ENCODE results near the gene DZANK1.

DZANK1 gene

DNA sequence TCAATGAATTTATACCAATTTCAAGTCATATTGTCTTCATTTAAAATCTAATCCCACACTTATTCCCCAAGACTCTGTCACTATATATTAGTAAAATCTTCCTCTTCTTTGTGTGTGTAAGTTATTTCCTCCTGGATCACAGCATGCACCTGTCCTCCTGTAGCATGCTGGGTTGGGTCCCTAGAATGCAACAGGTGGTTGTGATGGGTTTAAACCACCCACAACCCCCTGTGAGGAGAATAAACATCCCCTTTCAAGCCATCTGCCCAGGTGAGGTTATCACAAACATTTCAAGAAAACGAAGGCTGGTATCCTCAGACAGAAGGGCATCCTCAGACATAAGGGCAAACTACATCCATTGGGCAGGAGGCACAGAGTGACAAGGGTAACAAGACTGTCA is 26.4 kb downstream of the DZANK1 start:
- Histone ChIP-seq H3K4me1 (ENCODE audit: control insufficient read depth in 1 of 2, insufficient read depth in 1 of 2, low read depth in 1 of 2, low read length in 1 of 2) (no peaks in the 10 kb centered on the region), H3K4me3 (ENCODE audit: low read depth in 1 of 2, low read length in 1 of 2) (no peak overlapping the region), H3K27me3 (no peaks in the 10 kb centered on the region), H3K27ac (no peak overlapping the region), H3K36me3 (no peaks in the 10 kb centered on the region), H3K9me3 (no peaks in the 10 kb centered on the region)
- TF ChIP-seq, protein P1, sequence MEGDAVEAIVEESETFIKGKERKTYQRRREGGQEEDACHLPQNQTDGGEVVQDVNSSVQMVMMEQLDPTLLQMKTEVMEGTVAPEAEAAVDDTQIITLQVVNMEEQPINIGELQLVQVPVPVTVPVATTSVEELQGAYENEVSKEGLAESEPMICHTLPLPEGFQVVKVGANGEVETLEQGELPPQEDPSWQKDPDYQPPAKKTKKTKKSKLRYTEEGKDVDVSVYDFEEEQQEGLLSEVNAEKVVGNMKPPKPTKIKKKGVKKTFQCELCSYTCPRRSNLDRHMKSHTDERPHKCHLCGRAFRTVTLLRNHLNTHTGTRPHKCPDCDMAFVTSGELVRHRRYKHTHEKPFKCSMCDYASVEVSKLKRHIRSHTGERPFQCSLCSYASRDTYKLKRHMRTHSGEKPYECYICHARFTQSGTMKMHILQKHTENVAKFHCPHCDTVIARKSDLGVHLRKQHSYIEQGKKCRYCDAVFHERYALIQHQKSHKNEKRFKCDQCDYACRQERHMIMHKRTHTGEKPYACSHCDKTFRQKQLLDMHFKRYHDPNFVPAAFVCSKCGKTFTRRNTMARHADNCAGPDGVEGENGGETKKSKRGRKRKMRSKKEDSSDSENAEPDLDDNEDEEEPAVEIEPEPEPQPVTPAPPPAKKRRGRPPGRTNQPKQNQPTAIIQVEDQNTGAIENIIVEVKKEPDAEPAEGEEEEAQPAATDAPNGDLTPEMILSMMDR (IDR thresholded peaks at IDR 0.05), result no peak

DNA sequence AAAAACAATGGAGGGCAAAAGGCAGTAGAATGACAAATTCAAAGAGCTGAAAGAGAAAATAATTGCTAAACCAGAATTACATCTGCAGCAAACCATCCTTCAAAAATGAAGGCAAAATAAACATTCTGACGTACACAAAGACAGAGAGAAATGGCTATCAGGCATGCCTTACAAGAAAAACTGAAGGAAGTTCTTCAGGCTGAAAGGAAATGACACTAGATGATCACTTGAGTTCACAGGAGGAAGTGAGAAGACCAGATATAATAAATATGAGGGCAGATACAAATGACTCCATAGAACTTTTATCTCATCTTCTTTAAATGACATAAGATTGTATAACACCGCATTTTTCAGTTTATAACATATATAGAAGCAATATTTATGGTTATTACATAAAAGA is 30.0 kb downstream of the DZANK1 start:
- no peak overlapping the region for H3K4me3 ChIP-seq (ENCODE audit: low read depth in 1 of 2, low read length in 1 of 2)
- TF ChIP-seq, protein P1 (IDR thresholded peaks at IDR 0.05), result no peak
- H3K36me3 ChIP-seq, result no peaks in the 10 kb centered on the region
- H3K27me3 ChIP-seq, result no peaks in the 10 kb centered on the region
- H3K4me1 ChIP-seq (ENCODE audit: control insufficient read depth in 1 of 2, insufficient read depth in 1 of 2, low read depth in 1 of 2, low read length in 1 of 2), result no peaks in the 10 kb centered on the region
- H3K27ac ChIP-seq, result no peak overlapping the region
- no peaks in the 10 kb centered on the region for H3K9me3 ChIP-seq

DNA sequence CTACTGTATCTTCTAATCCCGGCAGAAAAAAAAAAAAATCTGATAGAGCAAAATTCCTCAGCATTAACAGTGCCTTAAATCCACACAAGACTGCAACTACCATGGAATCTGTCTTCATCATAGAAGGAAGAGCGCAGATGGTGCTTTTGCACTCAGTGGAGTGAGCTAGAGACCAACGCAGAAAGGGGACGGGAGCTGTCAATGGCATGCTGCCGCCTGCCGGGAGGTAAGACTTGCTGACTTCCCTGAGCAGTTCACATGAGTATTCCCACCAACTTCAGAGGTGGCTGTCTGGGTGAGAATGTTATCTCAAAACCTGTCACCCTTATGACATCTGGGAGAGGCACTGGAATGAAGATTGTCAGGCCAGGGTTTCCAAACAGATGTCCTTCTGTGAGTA is 35.6 kb downstream of the DZANK1 start:
- Histone ChIP-seq H3K27me3 (no peaks in the 10 kb centered on the region), H3K4me3 (ENCODE audit: low read depth in 1 of 2, low read length in 1 of 2) (no peak overlapping the region), H3K4me1 (ENCODE audit: control insufficient read depth in 1 of 2, insufficient read depth in 1 of 2, low read depth in 1 of 2, low read length in 1 of 2) (no peaks in the 10 kb centered on the region), H3K9me3 (no peaks in the 10 kb centered on the region), H3K27ac (no peak overlapping the region), H3K36me3 (no peaks in the 10 kb centered on the region)
- TF ChIP-seq, protein P1 (IDR thresholded peaks at IDR 0.05), result no peak

DNA sequence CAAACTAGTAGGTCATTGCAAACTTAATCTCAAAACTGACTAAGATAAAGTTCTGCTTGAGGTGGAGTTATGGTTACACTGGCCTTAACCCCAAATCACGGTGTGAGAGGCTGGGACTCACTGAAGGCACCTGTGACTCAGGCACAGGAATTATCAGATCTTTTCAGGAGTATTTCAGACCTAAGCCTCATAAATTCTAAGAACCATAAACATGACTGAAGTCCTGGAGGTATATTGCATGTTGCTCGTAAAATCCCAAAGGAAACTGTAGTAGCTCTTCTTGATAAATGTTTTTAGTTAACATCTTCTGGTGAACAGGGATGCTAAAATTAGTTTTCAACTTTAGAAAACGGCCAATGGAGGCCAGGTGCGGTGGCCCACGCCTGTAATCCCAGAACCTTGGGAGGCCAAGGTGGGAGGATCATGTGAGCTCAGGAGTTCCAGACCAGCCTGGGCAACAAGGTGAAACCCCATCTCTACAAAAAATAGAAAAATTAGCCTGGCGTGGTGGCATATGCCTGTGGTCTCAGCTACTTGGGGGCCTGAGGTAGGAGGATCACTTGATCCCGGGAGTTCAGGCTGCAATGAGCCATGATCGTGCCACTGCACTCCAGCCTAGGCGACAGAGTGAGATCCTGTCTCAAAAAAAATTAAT is 36.5 kb downstream of the DZANK1 start:
- Histone ChIP-seq H3K27me3 (no peaks in the 10 kb centered on the region), H3K9me3 (no peaks in the 10 kb centered on the region), H3K4me3 (ENCODE audit: low read depth in 1 of 2, low read length in 1 of 2) (no peak overlapping the region), H3K4me1 (ENCODE audit: control insufficient read depth in 1 of 2, insufficient read depth in 1 of 2, low read depth in 1 of 2, low read length in 1 of 2) (no peaks in the 10 kb centered on the region), H3K27ac (no peak overlapping the region), H3K36me3 (no peaks in the 10 kb centered on the region)
- TF ChIP-seq, protein P1 (IDR thresholded peaks at IDR 0.05), result no peak

DNA sequence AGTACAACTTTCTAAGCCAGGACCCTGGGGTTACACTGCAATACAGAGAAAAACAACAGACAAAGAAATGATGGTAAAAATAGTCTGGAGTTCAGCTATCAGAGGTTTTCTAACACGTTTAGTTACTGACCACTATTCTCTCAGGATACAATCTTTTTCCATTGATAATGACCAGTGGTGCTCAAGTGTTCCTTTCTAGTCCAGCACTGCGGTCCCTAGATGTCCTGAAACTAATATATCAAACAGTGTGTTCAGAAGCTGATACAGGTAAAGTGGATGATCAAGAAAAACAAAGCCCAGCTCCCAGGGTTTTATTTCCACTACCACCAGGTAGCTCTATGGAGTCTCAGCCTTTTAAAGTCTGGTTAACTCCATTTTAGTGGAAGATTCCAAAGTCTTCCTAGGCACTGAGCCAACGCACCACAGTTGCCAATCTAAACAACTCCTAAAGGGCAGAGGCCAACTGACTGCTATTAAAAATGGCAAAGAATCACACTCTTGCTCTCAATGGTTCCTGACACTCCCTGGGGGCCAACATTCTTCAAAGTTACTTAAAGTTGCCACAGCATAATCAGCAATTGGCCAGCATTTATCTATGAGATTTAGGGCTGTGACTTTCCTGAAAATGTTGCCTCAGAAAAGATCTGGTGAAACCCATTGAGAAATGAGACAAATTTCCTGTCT is 38.2 kb downstream of the DZANK1 start:
- H3K27ac ChIP-seq, result no peak overlapping the region
- H3K27me3 ChIP-seq, result no peaks in the 10 kb centered on the region
- H3K9me3 ChIP-seq, result no peaks in the 10 kb centered on the region
- H3K36me3 ChIP-seq, result no peaks in the 10 kb centered on the region
- TF ChIP-seq, protein P1 (IDR thresholded peaks at IDR 0.05), result no peak
- no peaks in the 10 kb centered on the region for H3K4me1 ChIP-seq (ENCODE audit: control insufficient read depth in 1 of 2, insufficient read depth in 1 of 2, low read depth in 1 of 2, low read length in 1 of 2)
- no peak overlapping the region for H3K4me3 ChIP-seq (ENCODE audit: low read depth in 1 of 2, low read length in 1 of 2)

Data from neutrophil (primary cell).